Lower leg skin (tissue), 4 donors: ENCODE data around the gene PTPRT. TPM values are rescaled to one million over a fixed set of nuclear protein-coding genes. Genes with fewer than 3 reads are reported as not detected.

ENCODE experiments used
- DNase-seq, 2 donors: peaks; one replicate each; pipeline ENCODE4 v3.0.0-alpha.2; 2019; ENCODE audit warnings: low spot score in 2 of 2
- H3K4me3 ChIP-seq: fragments of 200-600 bp; sonication (generic); 2 replicates; pipeline ENCODE4 v1.5.1; 2017; ENCODE audit warnings: mild to moderate bottlenecking, low read depth; ENCODE audit not compliant: poor library complexity, severe bottlenecking
- CTCF ChIP-seq, 3 donors: fragments of 450-650 bp; IDR thresholded peaks; one replicate each; pipeline ENCODE4 v1.5.1; 2016; ENCODE audit warnings: antibody characterized with exemption in 3 of 3, mild to moderate bottlenecking in 3 of 3, moderate library complexity in 2 of 3
- POLR2A ChIP-seq, 2 donors: fragments of 450-650 bp; IDR thresholded peaks; one replicate each; pipeline ENCODE4 v1.6.1; 2016 to 2017; ENCODE audit warnings: antibody characterized with exemption in 2 of 2, mild to moderate bottlenecking in 1 of 2, moderate library complexity in 1 of 2
- WGBS, 2 donors: methylation state at CpG; one replicate each; pipeline ENCODE4 v1.1.5; 2018; 5-methylcytosine and 5-hydroxymethylcytosine counted together
- intact Hi-C: fragments of 100-400 bp; cut with DNase I; formaldehyde crosslinking; loops from one replicate; pipeline ENCODE4 v1.15.0; 2023; ENCODE audit warnings: low total_unique reads
- total RNA-seq, 4 donors: library from RNA; depleted of rRNA; stranded (reverse); fragments of >200 nt; gene quantifications; one replicate each; pipeline ENCODE4 v1.1.0, GENCODE V29; 2016

The PTPRT gene
- total RNA-seq, 4 donors from 2014 or later = 0.34 to 1.4 (median 0.95) TPM

- no peak for DNase-seq
- 39 to 46% methylated on average over 9 of the region's 9 CpGs for WGBS, 2 donors
- intact Hi-C loops = no loop called here
- TF ChIP-seq CTCF (IDR thresholded peaks at IDR 0.05) (no peak), POLR2A (IDR thresholded peaks at IDR 0.05) (no peak)
- H3K4me3 ChIP-seq = no peak overlapping the region
Measured at GRCh38 chr20:42204109-42204660, 985.5 kb downstream of the PTPRT start.

GRCh38 chr20:42197599-42197998 is 992.1 kb downstream of the PTPRT start:
- H3K4me3 ChIP-seq = no peak overlapping the region
- DNase-seq = no peak

GRCh38 chr20:42193119-42193518 is 996.6 kb downstream of the PTPRT start:
- DNase-seq = no peak
- intact Hi-C loops = no loop called here
- H3K4me3 ChIP-seq = no peak overlapping the region
- TF ChIP-seq POLR2A (IDR thresholded peaks at IDR 0.05) (no peak), CTCF (IDR thresholded peaks at IDR 0.05) (no peak)
- 50 to 55% methylated on average over 2 of the region's 2 CpGs for WGBS, 2 donors

More at GRCh38 chr20:42197599-42197998, 992.1 kb downstream of the PTPRT start:
- intact Hi-C loops = no loop called here
- TF ChIP-seq POLR2A (IDR thresholded peaks at IDR 0.05) = no peak
- no peak for TF ChIP-seq CTCF (IDR thresholded peaks at IDR 0.05)

GRCh38 chr20:42192321-42192720 is 997.4 kb downstream of the PTPRT start:
- intact Hi-C loops = no loop called here
- no peak overlapping the region for H3K4me3 ChIP-seq
- DNase-seq = no peak
- 22 to 38% methylated on average over 2 of the region's 2 CpGs for WGBS, 2 donors
- TF ChIP-seq POLR2A (IDR thresholded peaks at IDR 0.05) = no peak
- TF ChIP-seq CTCF (IDR thresholded peaks at IDR 0.05) = no peak

- DNase-seq = no peak
- H3K4me3 ChIP-seq = no peak overlapping the region
- no peak for TF ChIP-seq POLR2A (IDR thresholded peaks at IDR 0.05)
- no peak for TF ChIP-seq CTCF (IDR thresholded peaks at IDR 0.05)
- intact Hi-C loops = no loop called here
- 34 to 41% methylated on average over 4 of the region's 4 CpGs for WGBS, 2 donors
Measured at GRCh38 chr20:42191140-42191860, 998.4 kb downstream of the PTPRT start.
